HG02970 (cell line): ENCODE measurements around the gene ABHD2.
"Not testable (repeated sequence)": the region's sequence is repeated elsewhere in the genome, so short reads cannot be mapped to it uniquely, and the experiment has no call there.

Source experiments
- ATAC-seq: cut with Tn5 transposase; IDR thresholded peaks from one replicate; pipeline ENCODE4 v1.9.1; 2021; ENCODE audit warnings: mild to moderate bottlenecking, moderate library complexity, moderate number of reproducible peaks; ENCODE audit not compliant: unreplicated experiment, low FRiP score

The ABHD2 gene

GRCh38 chr15:89211678-89212170 is 123.5 kb downstream of the ABHD2 start:
- ATAC-seq, result no peak

- no peak for ATAC-seq
These were observed 127.4 kb downstream of the ABHD2 start for GRCh38 chr15:89215627-89216026.

- no peak for ATAC-seq
These were observed 128.8 kb downstream of the ABHD2 start for GRCh38 chr15:89217031-89217430.

- no peak for ATAC-seq
These were observed 129.6 kb downstream of the ABHD2 start for GRCh38 chr15:89217686-89218376.

- no peak for ATAC-seq
These were observed 130.3 kb downstream of the ABHD2 start for GRCh38 chr15:89218531-89218930.

- ATAC-seq, result no peak
These were observed 133.3 kb downstream of the ABHD2 start, which contains the start of gene RLBP1 for GRCh38 chr15:89221543-89221942. Gene RLBP1 (minus strand): TSS chr15:89221579. CDS start chr15:89218975, 2,604 bp downstream.

GRCh38 chr15:89225588-89225987 is 137.3 kb downstream of the ABHD2 start:
- no peak for ATAC-seq

GRCh38 chr15:89226359-89227221 is 138.3 kb downstream of the ABHD2 start:
- no peak for ATAC-seq

GRCh38 chr15:89227425-89227824 is 139.2 kb downstream of the ABHD2 start:
- no peak for ATAC-seq

- no peak for ATAC-seq
These were observed 142.0 kb downstream of the ABHD2 start for GRCh38 chr15:89230277-89230676.

GRCh38 chr15:89231832-89232231 is 143.6 kb downstream of the ABHD2 start:
- ATAC-seq, result no peak

- ATAC-seq, result not testable (repeated sequence)
These were observed 151.9 kb downstream of the ABHD2 start for GRCh38 chr15:89239883-89240810.

- no peak for ATAC-seq
These were observed 154.9 kb downstream of the ABHD2 start for GRCh38 chr15:89243046-89243690.

GRCh38 chr15:89243691-89244573 is 155.7 kb downstream of the ABHD2 start, which contains the start of gene FANCI:
Gene FANCI (plus strand): TSS chr15:89243979. CDS start chr15:89247648, 3,669 bp downstream.
- peak; percentile 94 for ATAC-seq

GRCh38 chr15:89244574-89244903 is 156.3 kb downstream of the ABHD2 start:
- ATAC-seq, result peak; percentile 20

- no peak for ATAC-seq
These were observed 159.2 kb downstream of the ABHD2 start for GRCh38 chr15:89247446-89247845.

GRCh38 chr15:89248584-89248983 is 160.3 kb downstream of the ABHD2 start:
- no peak for ATAC-seq

- ATAC-seq, result not testable (repeated sequence)
These were observed 161.9 kb downstream of the ABHD2 start for GRCh38 chr15:89250142-89250541.
